H1 (cell line): ENCODE data around the gene MAP6. TPM values are rescaled to one million over a fixed set of nuclear protein-coding genes. Genes with fewer than 3 reads are reported as not detected.

Experiments
- CTCF ChIA-PET: fragments of 300-600 bp; sonication (Branson Sonifier 250); formaldehyde crosslinking; loops from one replicate; lab custom pipeline; 2021; ENCODE audit not compliant: partially characterized antibody; lab: Charles Lee
- POLR2A ChIA-PET: fragments of 300-600 bp; sonication (Branson Sonifier 250); formaldehyde crosslinking; loops from one replicate; lab custom pipeline; 2021; ENCODE audit warnings: inconsistent platforms; ENCODE audit not compliant: partially characterized antibody; lab: Charles Lee
- DNase-seq, 2 experiments: peaks; one replicate each; pipeline versions ENCODE4 v3.0.0 to v3.0.0-alpha.2; 2010 to 2022; ENCODE audit warnings: low spot score in 2 of 2, low read depth in 1 of 2, mixed read lengths in 1 of 2
- FAIRE-seq: peaks from 2 replicates; lab custom pipeline; 2011; peaks lifted over from hg19 to GRCh38; lab: Jason Lieb, UNC
- H2AFZ ChIP-seq: 2 replicates; pipeline ENCODE4 v1.8.1; 2012; ENCODE audit warnings: low read length, inconsistent platforms
- H2AK5ac ChIP-seq: 2 replicates; pipeline ENCODE4 v1.6.1; 2013; ENCODE audit warnings: low read depth, low read length
- H2BK120ac ChIP-seq: replicated peaks from 2 replicates; pipeline ENCODE3; 2013; ENCODE audit warnings: low read depth, low read length, inconsistent platforms
- H2BK12ac ChIP-seq: 2 replicates; pipeline ENCODE4 v1.6.1; 2013; ENCODE audit warnings: low read depth, low read length
- H2BK15ac ChIP-seq: 2 replicates; pipeline ENCODE4 v1.6.1; 2013; ENCODE audit warnings: low read length
- H2BK20ac ChIP-seq: 2 replicates; pipeline ENCODE4 v1.6.1; 2013; ENCODE audit warnings: low read length
- H2BK5ac ChIP-seq: 2 replicates; pipeline ENCODE4 v1.6.1; 2013; ENCODE audit warnings: low read depth, low read length
- H3K14ac ChIP-seq: 2 replicates; pipeline ENCODE4 v1.6.1; 2013; ENCODE audit warnings: inconsistent platforms; ENCODE audit not compliant: insufficient read length
- H3K18ac ChIP-seq: 2 replicates; pipeline ENCODE4 v1.6.1; 2013; ENCODE audit warnings: low read length; ENCODE audit errors: extremely low read depth
- H3K23ac ChIP-seq: 2 replicates; pipeline ENCODE4 v1.6.1; 2013; ENCODE audit warnings: inconsistent platforms; ENCODE audit not compliant: insufficient read length
- H3K23me2 ChIP-seq: 2 replicates; pipeline ENCODE4 v1.6.1; 2013; ENCODE audit warnings: low read depth, low read length
- H3K27ac ChIP-seq: 2 replicates; pipeline ENCODE4 v1.6.1; 2011; ENCODE audit warnings: low read depth, low read length, inconsistent platforms
- H3K27me3 ChIP-seq, 4 experiments: replicated peaks in 1 of 4; 1 replicate in 1 of 4; 2 replicates in 3 of 4; pipeline versions ENCODE4 v1.6.1 to v1.8.1; 2011 to 2013; ENCODE audit warnings: low read length in 3 of 4, mild to moderate bottlenecking in 3 of 4, inconsistent platforms in 2 of 4, mixed read lengths in 2 of 4, moderate library complexity in 1 of 4; ENCODE audit not compliant: control insufficient read depth in 3 of 4, insufficient read depth in 3 of 4; ENCODE audit errors: extremely low read depth in 1 of 4
- H3K36me3 ChIP-seq, 4 experiments: 2 replicates each; pipeline versions ENCODE4 v1.6.1 to v1.8.1; 2011 to 2013; ENCODE audit warnings: mild to moderate bottlenecking in 4 of 4, low read length in 3 of 4, moderate library complexity in 2 of 4, control low read depth in 1 of 4, inconsistent platforms in 1 of 4; ENCODE audit not compliant: insufficient read depth in 4 of 4, control insufficient read depth in 2 of 4
- H3K4ac ChIP-seq: replicated peaks from 2 replicates; pipeline ENCODE3; 2013; ENCODE audit warnings: low read length, low read depth, mixed read lengths, inconsistent platforms; ENCODE audit not compliant: insufficient read length
- H3K4me1 ChIP-seq, 4 experiments: replicated peaks in 1 of 4; 1 replicate in 1 of 4; 2 replicates in 3 of 4; pipeline versions ENCODE4 v1.6.1 to v1.8.1; 2011 to 2013; ENCODE audit warnings: low read length in 3 of 4, inconsistent platforms in 2 of 4, mixed read lengths in 1 of 4; ENCODE audit not compliant: insufficient read depth in 4 of 4, control insufficient read depth in 3 of 4
- H3K4me2 ChIP-seq, 2 experiments: 2 replicates each; pipeline versions ENCODE4 v1.6.1 to v1.8.1; 2011 to 2013; ENCODE audit warnings: low read depth in 2 of 2, low read length in 2 of 2, control low read depth in 1 of 2, inconsistent platforms in 1 of 2, mild to moderate bottlenecking in 1 of 2; ENCODE audit not compliant: insufficient read depth in 1 of 2
- H3K4me3 ChIP-seq, 4 experiments: fragments of 200-600, 300-600 bp in 1 of 4; sonication (generic), shearing (Covaris generic), sonication (Bioruptor Twin) in 1 of 4; 2 replicates each; pipeline versions ENCODE4 v1.5.1 to v1.8.1; 2011 to 2016; ENCODE audit warnings: low read length in 4 of 4, low read depth in 3 of 4, control low read depth in 2 of 4, inconsistent platforms in 2 of 4, mild to moderate bottlenecking in 2 of 4, mixed read lengths in 1 of 4, moderate library complexity in 1 of 4; ENCODE audit not compliant: insufficient read depth in 2 of 4; ENCODE audit errors: extremely low read depth in 1 of 4
- H3K56ac ChIP-seq: replicated peaks from 2 replicates; pipeline ENCODE3; 2013; ENCODE audit warnings: low read depth, mild to moderate bottlenecking, mixed read lengths, low read length, inconsistent platforms; ENCODE audit not compliant: insufficient read length
- H3K79me1 ChIP-seq: 2 replicates; pipeline ENCODE4 v1.6.1; 2013; ENCODE audit warnings: low read depth, low read length, control low read depth
- H3K79me2 ChIP-seq, 2 experiments: 2 replicates each; pipeline versions ENCODE4 v1.6.1 to v1.8.1; 2012 to 2013; ENCODE audit warnings: low read length in 2 of 2, mild to moderate bottlenecking in 2 of 2, inconsistent platforms in 1 of 2; ENCODE audit not compliant: insufficient read depth in 2 of 2, control insufficient read depth in 1 of 2
- H3K9ac ChIP-seq, 4 experiments: replicated peaks in 1 of 4; 1 replicate in 1 of 4; 2 replicates in 3 of 4; pipeline versions ENCODE4 v1.6.1 to v1.8.1; 2011 to 2013; ENCODE audit warnings: low read depth in 3 of 4, low read length in 3 of 4, control low read depth in 2 of 4, mild to moderate bottlenecking in 2 of 4, moderate library complexity in 2 of 4, inconsistent platforms in 1 of 4; ENCODE audit errors: extremely low read depth in 1 of 4
- H3K9me3 ChIP-seq, 2 experiments: 2 replicates each; pipeline versions ENCODE4 v1.6.1 to v1.8.1; 2012 to 2013; ENCODE audit warnings: mild to moderate bottlenecking in 2 of 2, moderate library complexity in 2 of 2, control low read depth in 1 of 2, inconsistent platforms in 1 of 2, low read depth in 1 of 2, low read length in 1 of 2, mixed read lengths in 1 of 2; ENCODE audit not compliant: insufficient read depth in 2 of 2
- H4K20me1 ChIP-seq, 2 experiments: replicated peaks in 1 of 2; 2 replicates each; pipeline versions ENCODE3 to v1.8.1; 2011 to 2013; ENCODE audit warnings: inconsistent platforms in 2 of 2, low read length in 2 of 2, mild to moderate bottlenecking in 1 of 2; ENCODE audit not compliant: insufficient read depth in 2 of 2, control insufficient read depth in 1 of 2
- H4K5ac ChIP-seq: 2 replicates; pipeline ENCODE4 v1.6.1; 2013; ENCODE audit warnings: low read length, low read depth, mixed read lengths, inconsistent platforms; ENCODE audit not compliant: insufficient read length
- H4K8ac ChIP-seq: 2 replicates; pipeline ENCODE4 v1.8.0; 2013; ENCODE audit warnings: mild to moderate bottlenecking, moderate library complexity, low read length, inconsistent platforms; ENCODE audit not compliant: insufficient read depth; ENCODE audit errors: extremely low read depth
- H4K91ac ChIP-seq: replicated peaks from 2 replicates; pipeline ENCODE3; 2013; ENCODE audit warnings: low read length, mixed read lengths, inconsistent platforms; ENCODE audit not compliant: insufficient read length
- ATF2 ChIP-seq: IDR thresholded peaks from 2 replicates; pipeline ENCODE4 v1.6.1; 2012; ENCODE audit warnings: low read length, inconsistent platforms
- ATF3 ChIP-seq: IDR thresholded peaks from 2 replicates; pipeline ENCODE4 v1.6.1; 2011; ENCODE audit warnings: low read depth, mild to moderate bottlenecking, low read length; ENCODE audit not compliant: insufficient read depth
- BRCA1 ChIP-seq: IDR thresholded peaks from 2 replicates; pipeline ENCODE4 v1.6.1; 2012; ENCODE audit warnings: low read depth, low read length, improper control_type of control experiment
- CHD1 ChIP-seq: IDR thresholded peaks from 2 replicates; pipeline ENCODE4 v1.6.1; 2012; ENCODE audit warnings: low read depth, low read length, improper control_type of control experiment
- CREB1 ChIP-seq: IDR thresholded peaks from 2 replicates; pipeline ENCODE4 v1.6.1; 2012; ENCODE audit warnings: inconsistent platforms
- GABPA ChIP-seq: IDR thresholded peaks from 2 replicates; pipeline ENCODE4 v1.6.1; 2011; ENCODE audit warnings: mild to moderate bottlenecking, low read length, moderate library complexity, borderline replicate concordance; ENCODE audit not compliant: insufficient read depth
- GTF2F1 ChIP-seq: IDR thresholded peaks from 2 replicates; pipeline ENCODE4 v1.6.1; 2012; ENCODE audit warnings: low read depth, low read length, improper control_type of control experiment, borderline replicate concordance
- KDM4A ChIP-seq: IDR thresholded peaks from one replicate; pipeline ENCODE4 v1.7.1; 2012; ENCODE audit warnings: low read depth, mild to moderate bottlenecking, moderate library complexity, low read length, inconsistent platforms; ENCODE audit not compliant: severe bottlenecking
- POU5F1 ChIP-seq: IDR thresholded peaks from 2 replicates; pipeline ENCODE4 v1.6.1; 2011; ENCODE audit warnings: low read depth, mild to moderate bottlenecking, low read length, moderate library complexity
- RXRA ChIP-seq: IDR thresholded peaks from 2 replicates; pipeline ENCODE4 v1.6.1; 2011; ENCODE audit warnings: low read depth, mild to moderate bottlenecking, low read length, moderate library complexity; ENCODE audit not compliant: insufficient read depth
- SP1 ChIP-seq: IDR thresholded peaks from 2 replicates; pipeline ENCODE4 v1.6.1; 2011; ENCODE audit warnings: low read depth, low read length
- WGBS, 2 experiments: shearing (Covaris generic) in 1 of 2; methylation state at CpG; one replicate each; pipeline versions ENCODE4 v1.1.6 to v1.1.7; 2013 to 2015; ENCODE audit warnings: low lambda C conversion rate in 2 of 2, mixed read lengths in 2 of 2, inconsistent platforms in 1 of 2, low coverage in 1 of 2, missing lambda C conversion rate in 1 of 2; ENCODE audit not compliant: insufficient replicate concordance in 2 of 2, insufficient coverage in 1 of 2, insufficient read length in 1 of 2; ENCODE audit errors: extremely low coverage in 1 of 2, missing lambda C conversion rate in 1 of 2; 5-methylcytosine and 5-hydroxymethylcytosine counted together
- polyA plus RNA-seq, 7 experiments: library from polyadenylated mRNA; depleted of rRNA in 3 of 7; stranded (reverse) in 5 of 7; unstranded in 2 of 7; fragments of >200 nt in 5 of 7; fragments of 200-250 nt in 2 of 7; gene quantifications; 1 replicate in 5 of 7; 2 replicates in 1 of 7; 4 replicates in 1 of 7; pipeline versions ENCODE4 v1.2.1 to v1.2.3, GENCODE V29; 2011 to 2013; ENCODE audit warnings: missing spikeins in 2 of 7, mixed read lengths in 2 of 7
- total RNA-seq: library from RNA; stranded (reverse); fragmentation: NEBNext Ultra II Directional; extraction: Animal tissue kit (Norgen Biotek cat#: 25700); gene quantifications from 2 replicates; pipeline ENCODE4 v1.2.1, GENCODE V29; 2021

MAP6 gene
- total and polyA plus RNA-seq, 2 of the 8 experiments (the other 6 are each of a cell fraction or from before 2014, with no cell fraction given): 0.54 to 0.89 TPM

GRCh38 chr11:75650167-75650723 is 18.6 kb downstream of the MAP6 start:
- CTCF ChIA-PET: interaction anchor here (0.7 to 2.9 kb wide), 7 partner anchors 37 to 618 kb away, joined by 3 to 10 read pairs (median 3); no protein-coding TSS in a partner anchor
- H3K23me2 ChIP-seq: no peaks in the 10 kb centered on the region
- FAIRE-seq: no peak
- TF ChIP-seq SP1 (no peak), POU5F1 (no peak), ATF2 (no peak), GABPA (no peak), CREB1 (no peak), GTF2F1 (no peak), KDM4A (no peak), BRCA1 (no peak), ATF3 (no peak), CHD1 (no peak), RXRA (no peak)

More at GRCh38 chr11:75650167-75650723, 18.6 kb downstream of the MAP6 start:
- Histone ChIP-seq H3K79me1 (no peaks in the 10 kb centered on the region), H4K20me1 (no peaks in the 10 kb centered on the region), H3K14ac (no peak overlapping the region), H2BK120ac (no peak overlapping the region), H3K4ac (no peak overlapping the region), H3K9me3 (no peaks in the 10 kb centered on the region), H4K5ac (no peak overlapping the region), H3K27me3 (no peaks in the 10 kb centered on the region), H3K9ac (no peak overlapping the region), H3K56ac (no peak overlapping the region), H3K4me2 (no peak overlapping the region), H2AFZ (0 out of 2 replicates have a peak overlapping the region, but pooled peaks have one; percentile 54), H3K18ac (no peak overlapping the region), H4K8ac (no peak overlapping the region), H3K79me2 (no peaks in the 10 kb centered on the region), H3K4me1 (no peaks in the 10 kb centered on the region), H2BK12ac (no peak overlapping the region), H3K27ac (no peak overlapping the region), H3K23ac (no peak overlapping the region), H2BK20ac (no peak overlapping the region), H2BK5ac (no peak overlapping the region), H4K91ac (no peak overlapping the region), H2BK15ac (no peak overlapping the region; the same call in 1 of the 2 replicates), H3K36me3 (no peaks in the 10 kb centered on the region), H3K4me3 (no peak overlapping the region), H2AK5ac (no peak overlapping the region)
- DNase-seq: no peak
- WGBS, 2 experiments: 83% methylated on average over 3 of the region's 3 CpGs; no CpG with 5 or more reads in 1 of the 2 experiments
- POLR2A ChIA-PET: no interaction called here
